H1 (cell line): ENCODE data around the gene PTTG1IP2. TPM values are rescaled to one million over a fixed set of nuclear protein-coding genes. Genes with fewer than 3 reads are reported as not detected.

Experiments used
- CTCF ChIA-PET: fragments of 300-600 bp; sonication (Branson Sonifier 250); formaldehyde crosslinking; loops from one replicate; lab custom pipeline; 2021; ENCODE audit not compliant: partially characterized antibody; lab: Charles Lee
- POLR2A ChIA-PET: fragments of 300-600 bp; sonication (Branson Sonifier 250); formaldehyde crosslinking; loops from one replicate; lab custom pipeline; 2021; ENCODE audit warnings: inconsistent platforms; ENCODE audit not compliant: partially characterized antibody; lab: Charles Lee
- DNase-seq, 2 experiments: peaks; one replicate each; pipeline versions ENCODE4 v3.0.0 to v3.0.0-alpha.2; 2010 to 2022; ENCODE audit warnings: low spot score in 2 of 2, low read depth in 1 of 2, mixed read lengths in 1 of 2
- FAIRE-seq: peaks from 2 replicates; lab custom pipeline; 2011; peaks lifted over from hg19 to GRCh38; lab: Jason Lieb, UNC
- H2AFZ ChIP-seq: 2 replicates; pipeline ENCODE4 v1.8.1; 2012; ENCODE audit warnings: low read length, inconsistent platforms
- H2AK5ac ChIP-seq: 2 replicates; pipeline ENCODE4 v1.6.1; 2013; ENCODE audit warnings: low read depth, low read length
- H2BK120ac ChIP-seq: replicated peaks from 2 replicates; pipeline ENCODE3; 2013; ENCODE audit warnings: low read depth, low read length, inconsistent platforms
- H2BK12ac ChIP-seq: 2 replicates; pipeline ENCODE4 v1.6.1; 2013; ENCODE audit warnings: low read depth, low read length
- H2BK15ac ChIP-seq: 2 replicates; pipeline ENCODE4 v1.6.1; 2013; ENCODE audit warnings: low read length
- H2BK20ac ChIP-seq: 2 replicates; pipeline ENCODE4 v1.6.1; 2013; ENCODE audit warnings: low read length
- H2BK5ac ChIP-seq: 2 replicates; pipeline ENCODE4 v1.6.1; 2013; ENCODE audit warnings: low read depth, low read length
- H3K14ac ChIP-seq: 2 replicates; pipeline ENCODE4 v1.6.1; 2013; ENCODE audit warnings: inconsistent platforms; ENCODE audit not compliant: insufficient read length
- H3K18ac ChIP-seq: 2 replicates; pipeline ENCODE4 v1.6.1; 2013; ENCODE audit warnings: low read length; ENCODE audit errors: extremely low read depth
- H3K23ac ChIP-seq: 2 replicates; pipeline ENCODE4 v1.6.1; 2013; ENCODE audit warnings: inconsistent platforms; ENCODE audit not compliant: insufficient read length
- H3K23me2 ChIP-seq: 2 replicates; pipeline ENCODE4 v1.6.1; 2013; ENCODE audit warnings: low read depth, low read length
- H3K27ac ChIP-seq: 2 replicates; pipeline ENCODE4 v1.6.1; 2011; ENCODE audit warnings: low read depth, low read length, inconsistent platforms
- H3K27me3 ChIP-seq, 4 experiments: replicated peaks in 1 of 4; 1 replicate in 1 of 4; 2 replicates in 3 of 4; pipeline versions ENCODE4 v1.6.1 to v1.8.1; 2011 to 2013; ENCODE audit warnings: low read length in 3 of 4, mild to moderate bottlenecking in 3 of 4, inconsistent platforms in 2 of 4, mixed read lengths in 2 of 4, moderate library complexity in 1 of 4; ENCODE audit not compliant: control insufficient read depth in 3 of 4, insufficient read depth in 3 of 4; ENCODE audit errors: extremely low read depth in 1 of 4
- H3K36me3 ChIP-seq, 4 experiments: 2 replicates each; pipeline versions ENCODE4 v1.6.1 to v1.8.1; 2011 to 2013; ENCODE audit warnings: mild to moderate bottlenecking in 4 of 4, low read length in 3 of 4, moderate library complexity in 2 of 4, control low read depth in 1 of 4, inconsistent platforms in 1 of 4; ENCODE audit not compliant: insufficient read depth in 4 of 4, control insufficient read depth in 2 of 4
- H3K4ac ChIP-seq: replicated peaks from 2 replicates; pipeline ENCODE3; 2013; ENCODE audit warnings: low read length, low read depth, mixed read lengths, inconsistent platforms; ENCODE audit not compliant: insufficient read length
- H3K4me1 ChIP-seq, 4 experiments: replicated peaks in 1 of 4; 1 replicate in 1 of 4; 2 replicates in 3 of 4; pipeline versions ENCODE4 v1.6.1 to v1.8.1; 2011 to 2013; ENCODE audit warnings: low read length in 3 of 4, inconsistent platforms in 2 of 4, mixed read lengths in 1 of 4; ENCODE audit not compliant: insufficient read depth in 4 of 4, control insufficient read depth in 3 of 4
- H3K4me2 ChIP-seq, 2 experiments: 2 replicates each; pipeline versions ENCODE4 v1.6.1 to v1.8.1; 2011 to 2013; ENCODE audit warnings: low read depth in 2 of 2, low read length in 2 of 2, control low read depth in 1 of 2, inconsistent platforms in 1 of 2, mild to moderate bottlenecking in 1 of 2; ENCODE audit not compliant: insufficient read depth in 1 of 2
- H3K4me3 ChIP-seq, 4 experiments: fragments of 200-600, 300-600 bp in 1 of 4; sonication (generic), shearing (Covaris generic), sonication (Bioruptor Twin) in 1 of 4; 2 replicates each; pipeline versions ENCODE4 v1.5.1 to v1.8.1; 2011 to 2016; ENCODE audit warnings: low read length in 4 of 4, low read depth in 3 of 4, control low read depth in 2 of 4, inconsistent platforms in 2 of 4, mild to moderate bottlenecking in 2 of 4, mixed read lengths in 1 of 4, moderate library complexity in 1 of 4; ENCODE audit not compliant: insufficient read depth in 2 of 4; ENCODE audit errors: extremely low read depth in 1 of 4
- H3K56ac ChIP-seq: replicated peaks from 2 replicates; pipeline ENCODE3; 2013; ENCODE audit warnings: low read depth, mild to moderate bottlenecking, mixed read lengths, low read length, inconsistent platforms; ENCODE audit not compliant: insufficient read length
- H3K79me1 ChIP-seq: 2 replicates; pipeline ENCODE4 v1.6.1; 2013; ENCODE audit warnings: low read depth, low read length, control low read depth
- H3K79me2 ChIP-seq, 2 experiments: 2 replicates each; pipeline versions ENCODE4 v1.6.1 to v1.8.1; 2012 to 2013; ENCODE audit warnings: low read length in 2 of 2, mild to moderate bottlenecking in 2 of 2, inconsistent platforms in 1 of 2; ENCODE audit not compliant: insufficient read depth in 2 of 2, control insufficient read depth in 1 of 2
- H3K9ac ChIP-seq, 4 experiments: replicated peaks in 1 of 4; 1 replicate in 1 of 4; 2 replicates in 3 of 4; pipeline versions ENCODE4 v1.6.1 to v1.8.1; 2011 to 2013; ENCODE audit warnings: low read depth in 3 of 4, low read length in 3 of 4, control low read depth in 2 of 4, mild to moderate bottlenecking in 2 of 4, moderate library complexity in 2 of 4, inconsistent platforms in 1 of 4; ENCODE audit errors: extremely low read depth in 1 of 4
- H3K9me3 ChIP-seq, 2 experiments: 2 replicates each; pipeline versions ENCODE4 v1.6.1 to v1.8.1; 2012 to 2013; ENCODE audit warnings: mild to moderate bottlenecking in 2 of 2, moderate library complexity in 2 of 2, control low read depth in 1 of 2, inconsistent platforms in 1 of 2, low read depth in 1 of 2, low read length in 1 of 2, mixed read lengths in 1 of 2; ENCODE audit not compliant: insufficient read depth in 2 of 2
- H4K20me1 ChIP-seq, 2 experiments: replicated peaks in 1 of 2; 2 replicates each; pipeline versions ENCODE3 to v1.8.1; 2011 to 2013; ENCODE audit warnings: inconsistent platforms in 2 of 2, low read length in 2 of 2, mild to moderate bottlenecking in 1 of 2; ENCODE audit not compliant: insufficient read depth in 2 of 2, control insufficient read depth in 1 of 2
- H4K5ac ChIP-seq: 2 replicates; pipeline ENCODE4 v1.6.1; 2013; ENCODE audit warnings: low read length, low read depth, mixed read lengths, inconsistent platforms; ENCODE audit not compliant: insufficient read length
- H4K8ac ChIP-seq: 2 replicates; pipeline ENCODE4 v1.8.0; 2013; ENCODE audit warnings: mild to moderate bottlenecking, moderate library complexity, low read length, inconsistent platforms; ENCODE audit not compliant: insufficient read depth; ENCODE audit errors: extremely low read depth
- H4K91ac ChIP-seq: replicated peaks from 2 replicates; pipeline ENCODE3; 2013; ENCODE audit warnings: low read length, mixed read lengths, inconsistent platforms; ENCODE audit not compliant: insufficient read length
- ATF3 ChIP-seq: IDR thresholded peaks from 2 replicates; pipeline ENCODE4 v1.6.1; 2011; ENCODE audit warnings: low read depth, mild to moderate bottlenecking, low read length; ENCODE audit not compliant: insufficient read depth
- BCL11A ChIP-seq, 2 experiments: IDR thresholded peaks; one replicate each; pipeline ENCODE4 v1.6.1; 2011; ENCODE audit warnings: low read depth in 2 of 2, low read length in 2 of 2, mild to moderate bottlenecking in 2 of 2
- BRCA1 ChIP-seq: IDR thresholded peaks from 2 replicates; pipeline ENCODE4 v1.6.1; 2012; ENCODE audit warnings: low read depth, low read length, improper control_type of control experiment
- CTBP2 ChIP-seq: IDR thresholded peaks from 2 replicates; pipeline ENCODE4 v1.7.0; 2011; ENCODE audit warnings: borderline replicate concordance, mild to moderate bottlenecking, moderate library complexity, mixed read lengths, low read length; ENCODE audit not compliant: insufficient read depth, insufficient read length
- GABPA ChIP-seq: IDR thresholded peaks from 2 replicates; pipeline ENCODE4 v1.6.1; 2011; ENCODE audit warnings: mild to moderate bottlenecking, low read length, moderate library complexity, borderline replicate concordance; ENCODE audit not compliant: insufficient read depth
- HDAC2 ChIP-seq, 2 experiments: fragments of 300-600 bp in 1 of 2; sonication (generic) in 1 of 2; IDR thresholded peaks; 2 replicates each; pipeline ENCODE4 v1.6.1; 2011 to 2012; ENCODE audit warnings: low read depth in 2 of 2, low read length in 2 of 2, mild to moderate bottlenecking in 2 of 2, moderate library complexity in 2 of 2, borderline replicate concordance in 1 of 2, inconsistent platforms in 1 of 2
- HDAC6 ChIP-seq: IDR thresholded peaks from one replicate; pipeline ENCODE4 v1.7.1; 2012; ENCODE audit warnings: low read depth, mild to moderate bottlenecking, inconsistent platforms, low read length, moderate library complexity
- JUND ChIP-seq: IDR thresholded peaks from 2 replicates; pipeline ENCODE4 v1.6.1; 2011; ENCODE audit warnings: mild to moderate bottlenecking, improper control_type of control experiment, low read length
- KDM1A ChIP-seq: fragments of 200-600, 300-600 bp; sonication (generic); IDR thresholded peaks from 2 replicates; pipeline ENCODE4 v1.7.1; 2016; ENCODE audit warnings: mild to moderate bottlenecking, low read length, borderline replicate concordance
- NRF1 ChIP-seq: IDR thresholded peaks from 2 replicates; pipeline ENCODE4 v1.6.1; 2011; ENCODE audit warnings: mild to moderate bottlenecking, low read depth, low read length, improper control_type of control experiment
- POLR2A ChIP-seq, 2 experiments: IDR thresholded peaks; 1 replicate in 1 of 2; 2 replicates in 1 of 2; pipeline ENCODE4 v1.6.1; 2011; ENCODE audit warnings: low read depth in 2 of 2, low read length in 2 of 2, mild to moderate bottlenecking in 2 of 2; ENCODE audit errors: control extremely low read depth in 1 of 2
- SAP30 ChIP-seq: fragments of 300-600 bp; sonication (generic); IDR thresholded peaks from 2 replicates; pipeline ENCODE4 v1.7.1; 2012; ENCODE audit warnings: low read length, moderate library complexity, mild to moderate bottlenecking, inconsistent platforms; ENCODE audit not compliant: insufficient read depth, insufficient replicate concordance
- SIX5 ChIP-seq: IDR thresholded peaks from 2 replicates; pipeline ENCODE4 v1.6.1; 2011; ENCODE audit warnings: mild to moderate bottlenecking, low read depth, low read length
- TAF7 ChIP-seq: optimal IDR thresholded peaks from 2 replicates; pipeline ENCODE3; 2011; ENCODE audit warnings: low read depth, mild to moderate bottlenecking, inconsistent platforms, low read length, moderate library complexity, borderline replicate concordance
- WGBS, 2 experiments: shearing (Covaris generic) in 1 of 2; methylation state at CpG; one replicate each; pipeline versions ENCODE4 v1.1.6 to v1.1.7; 2013 to 2015; ENCODE audit warnings: low lambda C conversion rate in 2 of 2, mixed read lengths in 2 of 2, inconsistent platforms in 1 of 2, low coverage in 1 of 2, missing lambda C conversion rate in 1 of 2; ENCODE audit not compliant: insufficient replicate concordance in 2 of 2, insufficient coverage in 1 of 2, insufficient read length in 1 of 2; ENCODE audit errors: extremely low coverage in 1 of 2, missing lambda C conversion rate in 1 of 2; 5-methylcytosine and 5-hydroxymethylcytosine counted together
- polyA plus RNA-seq, 7 experiments: library from polyadenylated mRNA; depleted of rRNA in 3 of 7; stranded (reverse) in 5 of 7; unstranded in 2 of 7; fragments of >200 nt in 5 of 7; fragments of 200-250 nt in 2 of 7; gene quantifications; 1 replicate in 5 of 7; 2 replicates in 1 of 7; 4 replicates in 1 of 7; pipeline versions ENCODE4 v1.2.1 to v1.2.3, GENCODE V29; 2011 to 2013; ENCODE audit warnings: missing spikeins in 2 of 7, mixed read lengths in 2 of 7
- total RNA-seq: library from RNA; stranded (reverse); fragmentation: NEBNext Ultra II Directional; extraction: Animal tissue kit (Norgen Biotek cat#: 25700); gene quantifications from 2 replicates; pipeline ENCODE4 v1.2.1, GENCODE V29; 2021

PTTG1IP2 gene
- total and polyA plus RNA-seq, 2 of the 8 experiments (the other 6 are each of a cell fraction or from before 2014, with no cell fraction given) = not detected

GRCh38 chr7:90492250-90492649, 22.8 kb downstream of the PTTG1IP2 start:
- Histone ChIP-seq H3K23me2 (no peaks in the 10 kb centered on the region), H3K23ac (no peak overlapping the region), H4K20me1 (no peaks in the 10 kb centered on the region), H3K18ac (no peak overlapping the region), H3K36me3 (no peaks in the 10 kb centered on the region), H2BK120ac (no peak overlapping the region), H3K9me3 (no peaks in the 10 kb centered on the region), H3K14ac (no peak overlapping the region), H3K27ac (no peak overlapping the region), H3K27me3 (no peaks in the 10 kb centered on the region), H3K4me2 (no peak overlapping the region), H2BK12ac (no peak overlapping the region), H3K9ac (no peak overlapping the region), H3K56ac (no peak overlapping the region), H2BK15ac (no peak overlapping the region), H3K79me1 (no peaks in the 10 kb centered on the region), H3K4me1 (no peaks in the 10 kb centered on the region), H4K5ac (no peak overlapping the region), H4K8ac (no peak overlapping the region), H2BK20ac (no peak overlapping the region), H3K4ac (no peak overlapping the region), H4K91ac (no peak overlapping the region), H2AFZ (no peak overlapping the region), H3K79me2 (no peaks in the 10 kb centered on the region), H2BK5ac (no peak overlapping the region), H2AK5ac (no peak overlapping the region), H3K4me3 (no peak overlapping the region)
- FAIRE-seq (no peak), DNase-seq (no peak)
- 96% methylated on average over 6 of the region's 6 CpGs; no CpG with 5 or more reads in 1 of the 2 experiments for WGBS, 2 experiments
- POLR2A ChIA-PET = no interaction called here
- CTCF ChIA-PET = no interaction called here
- TF ChIP-seq SIX5 (no peak), SAP30 (no peak), GABPA (no peak), HDAC6 (no peak), CTBP2 (no peak), KDM1A (no peak), BRCA1 (no peak), JUND (no peak), HDAC2 (IDR thresholded peaks at IDR 0.05; ENCODE audit: borderline replicate concordance in 1 of 2, low read depth in 2 of 2, low read length in 2 of 2) (no peak), TAF7 (no peak), ATF3 (no peak), BCL11A (IDR thresholded peaks at IDR 0.05; ENCODE audit: low read depth in 2 of 2, low read length in 2 of 2) (no peak), POLR2A (IDR thresholded peaks at IDR 0.05; ENCODE audit: control extremely low read depth in 1 of 2, low read depth in 2 of 2, low read length in 2 of 2) (no peak), NRF1 (no peak)
